Hepatic stellate cell (primary cell): Measurements from ENCODE around the gene ADAMTS15.
A peak's percentile ranks its signal among the peaks of the same experiment; 100 is the strongest.

Source experiments
- DNase-seq: peaks from one replicate; pipeline ENCODE4 v3.0.0; 2011; ENCODE audit warnings: low spot score

ADAMTS15 gene

GRCh38 chr11:130448416-130449309 is at the start of gene ADAMTS15:
TSS of gene ADAMTS15 (plus strand) at chr11:130448645. CDS start at chr11:130448974, 329 bp downstream.
- peak; percentile 89 for DNase-seq

GRCh38 chr11:130399196-130399595 is 49.2 kb upstream of the ADAMTS15 start:
- no peak for DNase-seq

GRCh38 chr11:130400781-130401483 is 47.5 kb upstream of the ADAMTS15 start:
- peak; percentile 58 for DNase-seq

- DNase-seq: no peak
Measured at GRCh38 chr11:130402570-130402969, 45.9 kb upstream of the ADAMTS15 start.

GRCh38 chr11:130403271-130403804 is 45.1 kb upstream of the ADAMTS15 start:
- peak; percentile 80 for DNase-seq

- DNase-seq: no peak
Measured at GRCh38 chr11:130403967-130404366, 44.5 kb upstream of the ADAMTS15 start.

- no peak for DNase-seq
Measured at GRCh38 chr11:130404727-130405126, 43.7 kb upstream of the ADAMTS15 start.

GRCh38 chr11:130405428-130405827 is 43.0 kb upstream of the ADAMTS15 start:
- DNase-seq: no peak

GRCh38 chr11:130407978-130408377 is 40.5 kb upstream of the ADAMTS15 start:
- peak; percentile 87 for DNase-seq

GRCh38 chr11:130408401-130408890 is 40.0 kb upstream of the ADAMTS15 start:
- no peak for DNase-seq

GRCh38 chr11:130408901-130409300 is 39.5 kb upstream of the ADAMTS15 start:
- no peak for DNase-seq

- no peak for DNase-seq
Measured at GRCh38 chr11:130409594-130410388, 38.7 kb upstream of the ADAMTS15 start.

GRCh38 chr11:130411223-130411622 is 37.2 kb upstream of the ADAMTS15 start:
- DNase-seq: no peak

GRCh38 chr11:130413405-130414106 is 34.9 kb upstream of the ADAMTS15 start:
- peak; percentile 95 for DNase-seq

GRCh38 chr11:130414107-130415080 is 34.1 kb upstream of the ADAMTS15 start:
- DNase-seq: no peak

- no peak for DNase-seq
Measured at GRCh38 chr11:130415731-130416529, 32.5 kb upstream of the ADAMTS15 start.

- no peak for DNase-seq
Measured at GRCh38 chr11:130416530-130416882, 31.9 kb upstream of the ADAMTS15 start.

- no peak for DNase-seq
Measured at GRCh38 chr11:130416906-130417305, 31.5 kb upstream of the ADAMTS15 start.

- DNase-seq: no peak
Measured at GRCh38 chr11:130418210-130418609, 30.2 kb upstream of the ADAMTS15 start.
